ENCODE results near the gene PDX1.

GRCh38 chr13:27928353-27928804 lies 8.6 kb downstream of the PDX1 start:
- TF ChIP-seq CTCF (IDR thresholded peaks at IDR 0.05; ENCODE audit: borderline replicate concordance, extremely low read depth, low read length, poor library complexity, severe bottlenecking): no peak
- TF ChIP-seq EZH2 (IDR thresholded peaks at IDR 0.05; ENCODE audit: borderline replicate concordance, low read depth, low read length, severe bottlenecking): no peak

Data from DND-41 (cell line).